ENCODE data around the gene DCANP1. TPM values are rescaled to one million over a fixed set of nuclear protein-coding genes. Genes with fewer than 3 reads are reported as not detected.

Gene DCANP1
- total RNA-seq, 1 donor from 2014 or later = not detected

- Mint-ChIP-seq H3K27me3 (ENCODE audit: insufficient read depth) (peaks cover 72% of the 10 kb centered on the region), H3K4me3 (no peak overlapping the region), H3K36me3 (ENCODE audit: low read depth) (no peaks in the 10 kb centered on the region), H3K9me3 (no peaks in the 10 kb centered on the region), H3K4me1 (ENCODE audit: low read depth) (peaks cover 4% of the 10 kb centered on the region), H3K27ac (no peak overlapping the region)
- DNase-seq (ENCODE audit: low spot score) = no peak
- intact Hi-C loops (cut with micrococcal nuclease) = loop anchor here (5.0 kb wide), 1 partner anchor 456 kb away; the partner anchor contains the start of gene PITX1
Observed at GRCh38 chr5:135487839-135488514, 40.8 kb upstream of the DCANP1 start.

- H3K36me3 Mint-ChIP-seq (ENCODE audit: low read depth) = no peaks in the 10 kb centered on the region
- intact Hi-C loops (cut with micrococcal nuclease) = loop anchor here (5.0 kb wide), 1 partner anchor 455 kb away; the partner anchor contains the start of gene PITX1
- DNase-seq (ENCODE audit: low spot score) = no peak
- H3K4me1 Mint-ChIP-seq (ENCODE audit: low read depth) = peaks cover 4% of the 10 kb centered on the region
- H3K4me3 Mint-ChIP-seq = no peak overlapping the region
- H3K9me3 Mint-ChIP-seq = no peaks in the 10 kb centered on the region
- H3K27ac Mint-ChIP-seq = no peak overlapping the region
- peaks cover 63% of the 10 kb centered on the region for H3K27me3 Mint-ChIP-seq (ENCODE audit: insufficient read depth)
Observed at GRCh38 chr5:135487037-135487395, 39.9 kb upstream of the DCANP1 start.

GRCh38 chr5:135486131-135487036, 39.2 kb upstream of the DCANP1 start:
- Mint-ChIP-seq H3K4me1 (ENCODE audit: low read depth) (peaks cover 4% of the 10 kb centered on the region), H3K36me3 (ENCODE audit: low read depth) (no peaks in the 10 kb centered on the region), H3K27me3 (ENCODE audit: insufficient read depth) (peaks cover 58% of the 10 kb centered on the region), H3K4me3 (no peak overlapping the region), H3K9me3 (no peaks in the 10 kb centered on the region), H3K27ac (no peak overlapping the region)
- intact Hi-C loops (cut with micrococcal nuclease) = loop anchor here (5.0 kb wide), 1 partner anchor 454 kb away; the partner anchor contains the start of gene PITX1
- DNase-seq (ENCODE audit: low spot score) = no peak

- Mint-ChIP-seq H3K27ac (no peak overlapping the region), H3K9me3 (no peaks in the 10 kb centered on the region), H3K4me1 (ENCODE audit: low read depth) (peaks cover under 1% of the 10 kb centered on the region), H3K27me3 (ENCODE audit: insufficient read depth) (peaks cover 43% of the 10 kb centered on the region), H3K4me3 (no peak overlapping the region), H3K36me3 (ENCODE audit: low read depth) (no peaks in the 10 kb centered on the region)
- intact Hi-C loops (cut with micrococcal nuclease) = loop anchor here (5.0 kb wide), 1 partner anchor 452 kb away; the partner anchor contains the start of gene PITX1
- DNase-seq (ENCODE audit: low spot score) = no peak
Observed at GRCh38 chr5:135484674-135485086, 37.5 kb upstream of the DCANP1 start.

GRCh38 chr5:135483254-135483653, 36.1 kb upstream of the DCANP1 start:
- no peaks in the 10 kb centered on the region for H3K4me1 Mint-ChIP-seq (ENCODE audit: low read depth)
- no peaks in the 10 kb centered on the region for H3K9me3 Mint-ChIP-seq
- peaks cover 35% of the 10 kb centered on the region for H3K27me3 Mint-ChIP-seq (ENCODE audit: insufficient read depth)
- DNase-seq (ENCODE audit: low spot score) = no peak
- H3K27ac Mint-ChIP-seq = no peak overlapping the region
- no peak overlapping the region for H3K4me3 Mint-ChIP-seq
- intact Hi-C loops (cut with micrococcal nuclease) = no loop called here
- no peaks in the 10 kb centered on the region for H3K36me3 Mint-ChIP-seq (ENCODE audit: low read depth)

GRCh38 chr5:135482381-135482933, 35.3 kb upstream of the DCANP1 start:
- H3K4me3 Mint-ChIP-seq = no peak overlapping the region
- intact Hi-C loops (cut with micrococcal nuclease) = no loop called here
- H3K4me1 Mint-ChIP-seq (ENCODE audit: low read depth) = no peaks in the 10 kb centered on the region
- peaks cover 27% of the 10 kb centered on the region for H3K27me3 Mint-ChIP-seq (ENCODE audit: insufficient read depth)
- no peak for DNase-seq (ENCODE audit: low spot score)
- no peak overlapping the region for H3K27ac Mint-ChIP-seq
- H3K9me3 Mint-ChIP-seq = no peaks in the 10 kb centered on the region
- H3K36me3 Mint-ChIP-seq (ENCODE audit: low read depth) = no peaks in the 10 kb centered on the region

- DNase-seq (ENCODE audit: low spot score) = no peak
- Mint-ChIP-seq H3K36me3 (ENCODE audit: low read depth) (no peaks in the 10 kb centered on the region), H3K4me3 (no peak overlapping the region), H3K4me1 (ENCODE audit: low read depth) (no peaks in the 10 kb centered on the region), H3K27ac (no peak overlapping the region), H3K9me3 (no peaks in the 10 kb centered on the region), H3K27me3 (ENCODE audit: insufficient read depth) (peaks cover 24% of the 10 kb centered on the region)
- intact Hi-C loops (cut with micrococcal nuclease) = no loop called here
Observed at GRCh38 chr5:135481909-135482311, 34.8 kb upstream of the DCANP1 start.

GRCh38 chr5:135481387-135481786, 34.2 kb upstream of the DCANP1 start:
- intact Hi-C loops (cut with micrococcal nuclease) = no loop called here
- no peak overlapping the region for H3K27ac Mint-ChIP-seq
- DNase-seq (ENCODE audit: low spot score) = no peak
- no peaks in the 10 kb centered on the region for H3K9me3 Mint-ChIP-seq
- no peak overlapping the region for H3K4me3 Mint-ChIP-seq
- H3K27me3 Mint-ChIP-seq (ENCODE audit: insufficient read depth) = peaks cover 25% of the 10 kb centered on the region
- H3K4me1 Mint-ChIP-seq (ENCODE audit: low read depth) = no peaks in the 10 kb centered on the region
- no peaks in the 10 kb centered on the region for H3K36me3 Mint-ChIP-seq (ENCODE audit: low read depth)

- no peak for DNase-seq (ENCODE audit: low spot score)
- Mint-ChIP-seq H3K27me3 (ENCODE audit: insufficient read depth) (peaks cover 17% of the 10 kb centered on the region), H3K4me1 (ENCODE audit: low read depth) (no peaks in the 10 kb centered on the region), H3K4me3 (no peak overlapping the region), H3K27ac (no peak overlapping the region), H3K9me3 (no peaks in the 10 kb centered on the region), H3K36me3 (ENCODE audit: low read depth) (no peaks in the 10 kb centered on the region)
- intact Hi-C loops (cut with micrococcal nuclease) = no loop called here
Observed at GRCh38 chr5:135480511-135480910, 33.4 kb upstream of the DCANP1 start.

- no peaks in the 10 kb centered on the region for H3K36me3 Mint-ChIP-seq (ENCODE audit: low read depth)
- no peaks in the 10 kb centered on the region for H3K4me1 Mint-ChIP-seq (ENCODE audit: low read depth)
- no peak for DNase-seq (ENCODE audit: low spot score)
- peaks cover 17% of the 10 kb centered on the region for H3K27me3 Mint-ChIP-seq (ENCODE audit: insufficient read depth)
- H3K4me3 Mint-ChIP-seq = no peak overlapping the region
- H3K9me3 Mint-ChIP-seq = no peaks in the 10 kb centered on the region
- intact Hi-C loops (cut with micrococcal nuclease) = no loop called here
- H3K27ac Mint-ChIP-seq = no peak overlapping the region
Observed at GRCh38 chr5:135478938-135479337, 31.8 kb upstream of the DCANP1 start.

GRCh38 chr5:135477613-135478066, 30.5 kb upstream of the DCANP1 start:
- H3K27ac Mint-ChIP-seq = no peak overlapping the region
- no peaks in the 10 kb centered on the region for H3K36me3 Mint-ChIP-seq (ENCODE audit: low read depth)
- H3K4me1 Mint-ChIP-seq (ENCODE audit: low read depth) = no peaks in the 10 kb centered on the region
- no peaks in the 10 kb centered on the region for H3K9me3 Mint-ChIP-seq
- DNase-seq (ENCODE audit: low spot score) = no peak
- no peak overlapping the region for H3K4me3 Mint-ChIP-seq
- intact Hi-C loops (cut with micrococcal nuclease) = no loop called here
- peaks cover 16% of the 10 kb centered on the region for H3K27me3 Mint-ChIP-seq (ENCODE audit: insufficient read depth)

- no peaks in the 10 kb centered on the region for H3K9me3 Mint-ChIP-seq
- H3K36me3 Mint-ChIP-seq (ENCODE audit: low read depth) = no peaks in the 10 kb centered on the region
- DNase-seq (ENCODE audit: low spot score) = no peak
- no peaks in the 10 kb centered on the region for H3K4me1 Mint-ChIP-seq (ENCODE audit: low read depth)
- H3K4me3 Mint-ChIP-seq = no peak overlapping the region
- intact Hi-C loops (cut with micrococcal nuclease) = no loop called here
- H3K27ac Mint-ChIP-seq = no peak overlapping the region
- H3K27me3 Mint-ChIP-seq (ENCODE audit: insufficient read depth) = peaks cover 17% of the 10 kb centered on the region
Observed at GRCh38 chr5:135476615-135477581, 29.8 kb upstream of the DCANP1 start.

All from activated T-helper 1 cell treated with anti-CD3 and anti-CD28 coated beads, Interleukin-12 subunit alpha, Interleukin-12 subunit beta, Interleukin-2, Interleukin-4 antibody, amounts not matched to agents 30 ng/mL and 10 ng/mL and 1 ng/mL, durations not matched to agents 14 hours and 24 hours and 36 hours (primary cell).